ENCODE data around the gene INPP4A.

DNA sequence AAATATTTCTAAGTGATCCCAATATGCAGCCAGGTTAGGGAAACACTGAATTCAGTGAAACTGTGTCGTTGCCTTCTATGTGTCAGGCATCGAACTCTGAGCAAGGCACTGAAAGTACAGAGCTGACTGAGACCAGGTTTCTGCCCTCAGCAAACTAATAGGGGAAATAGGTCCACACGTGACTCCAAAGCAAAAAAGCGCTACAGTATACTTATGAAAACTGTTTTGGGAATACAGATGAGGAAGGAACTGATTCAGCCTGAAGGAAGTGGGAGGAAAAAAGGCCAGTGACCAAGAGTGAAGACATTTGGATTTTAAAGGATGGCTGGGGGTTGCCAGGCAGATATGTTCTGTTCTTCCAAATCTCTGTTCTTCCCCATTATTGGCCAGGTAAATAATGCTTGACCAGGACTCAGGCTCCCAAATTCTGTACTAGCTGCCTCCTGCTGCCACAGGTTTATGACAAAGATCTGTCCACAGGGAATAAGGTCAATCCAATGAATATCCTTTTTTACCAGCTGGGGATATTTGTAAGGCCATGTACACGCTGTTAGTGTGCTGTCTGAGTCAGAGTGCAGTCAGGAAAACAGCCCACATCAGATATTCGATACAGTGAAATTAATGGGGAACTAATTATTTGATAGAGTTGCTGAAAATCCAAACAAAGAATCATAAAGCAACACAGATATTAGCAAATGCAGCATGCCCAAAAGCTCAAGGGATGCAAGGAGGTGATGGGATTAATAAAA lies 24.5 kb upstream of the INPP4A start:
- TF ChIP-seq EZH2phosphoT487 (IDR thresholded peaks at IDR 0.05; ENCODE audit: borderline replicate concordance, low read length): no peak
- TF ChIP-seq, protein P1, sequence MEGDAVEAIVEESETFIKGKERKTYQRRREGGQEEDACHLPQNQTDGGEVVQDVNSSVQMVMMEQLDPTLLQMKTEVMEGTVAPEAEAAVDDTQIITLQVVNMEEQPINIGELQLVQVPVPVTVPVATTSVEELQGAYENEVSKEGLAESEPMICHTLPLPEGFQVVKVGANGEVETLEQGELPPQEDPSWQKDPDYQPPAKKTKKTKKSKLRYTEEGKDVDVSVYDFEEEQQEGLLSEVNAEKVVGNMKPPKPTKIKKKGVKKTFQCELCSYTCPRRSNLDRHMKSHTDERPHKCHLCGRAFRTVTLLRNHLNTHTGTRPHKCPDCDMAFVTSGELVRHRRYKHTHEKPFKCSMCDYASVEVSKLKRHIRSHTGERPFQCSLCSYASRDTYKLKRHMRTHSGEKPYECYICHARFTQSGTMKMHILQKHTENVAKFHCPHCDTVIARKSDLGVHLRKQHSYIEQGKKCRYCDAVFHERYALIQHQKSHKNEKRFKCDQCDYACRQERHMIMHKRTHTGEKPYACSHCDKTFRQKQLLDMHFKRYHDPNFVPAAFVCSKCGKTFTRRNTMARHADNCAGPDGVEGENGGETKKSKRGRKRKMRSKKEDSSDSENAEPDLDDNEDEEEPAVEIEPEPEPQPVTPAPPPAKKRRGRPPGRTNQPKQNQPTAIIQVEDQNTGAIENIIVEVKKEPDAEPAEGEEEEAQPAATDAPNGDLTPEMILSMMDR (conservative IDR thresholded peaks at IDR 0.05; ENCODE audit: low read depth, low read length): no peak
- no peak for TF ChIP-seq EZH2 (IDR thresholded peaks at IDR 0.05; ENCODE audit: low read length, unreplicated experiment)

Data from PC-3 (cell line).